Left forelimb (tissue), 1 donor: ENCODE results near the gene WDR20.
"Not testable (repeated sequence)": the region's sequence is repeated elsewhere in the genome, so short reads cannot be mapped to it uniquely, and the experiment has no call there.

Source experiments
- DNase-seq: peaks from one replicate; pipeline ENCODE4 v3.0.0-alpha.2; 2018; ENCODE audit warnings: low spot score

Gene WDR20, protein sequence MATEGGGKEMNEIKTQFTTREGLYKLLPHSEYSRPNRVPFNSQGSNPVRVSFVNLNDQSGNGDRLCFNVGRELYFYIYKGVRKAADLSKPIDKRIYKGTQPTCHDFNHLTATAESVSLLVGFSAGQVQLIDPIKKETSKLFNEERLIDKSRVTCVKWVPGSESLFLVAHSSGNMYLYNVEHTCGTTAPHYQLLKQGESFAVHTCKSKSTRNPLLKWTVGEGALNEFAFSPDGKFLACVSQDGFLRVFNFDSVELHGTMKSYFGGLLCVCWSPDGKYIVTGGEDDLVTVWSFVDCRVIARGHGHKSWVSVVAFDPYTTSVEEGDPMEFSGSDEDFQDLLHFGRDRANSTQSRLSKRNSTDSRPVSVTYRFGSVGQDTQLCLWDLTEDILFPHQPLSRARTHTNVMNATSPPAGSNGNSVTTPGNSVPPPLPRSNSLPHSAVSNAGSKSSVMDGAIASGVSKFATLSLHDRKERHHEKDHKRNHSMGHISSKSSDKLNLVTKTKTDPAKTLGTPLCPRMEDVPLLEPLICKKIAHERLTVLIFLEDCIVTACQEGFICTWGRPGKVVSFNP

DNA sequence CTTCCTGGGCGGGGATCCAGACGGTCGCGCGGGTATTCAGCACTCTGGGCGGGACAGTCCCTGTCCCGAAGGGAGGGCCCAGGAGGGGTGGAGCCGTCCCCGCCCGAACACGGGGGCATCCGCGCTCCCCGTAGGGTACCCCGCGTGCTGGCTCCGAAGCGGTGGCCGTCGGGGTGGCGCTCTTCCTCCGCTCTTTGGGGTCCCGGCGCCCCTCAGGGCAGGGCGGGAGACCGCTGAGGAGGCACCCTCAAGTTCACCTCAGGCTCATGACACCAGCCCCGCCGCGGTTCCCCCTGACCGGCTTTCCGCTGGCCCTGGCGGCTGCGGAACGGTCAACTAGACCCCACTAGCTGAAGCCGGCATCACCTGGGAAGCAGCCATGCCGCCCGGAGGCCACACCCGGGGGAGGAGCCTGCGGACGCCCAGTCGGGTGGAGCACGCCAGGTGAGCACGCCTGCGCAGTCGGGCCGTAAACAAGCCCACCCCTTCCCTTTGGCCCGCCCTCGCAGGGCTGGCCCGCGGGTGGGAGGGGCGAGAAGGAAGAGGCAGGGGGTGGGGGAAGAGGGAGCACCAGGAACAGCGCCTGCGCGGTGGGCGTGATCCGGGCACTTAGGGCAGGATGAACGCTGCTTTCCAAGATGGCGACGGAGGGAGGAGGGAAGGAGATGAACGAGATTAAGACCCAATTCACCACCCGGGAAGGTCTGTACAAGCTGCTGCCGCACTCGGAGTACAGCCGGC is at the start of gene WDR20:
TSS of gene WDR20 (plus strand) at position 612 of the 741 bp plus-strand sequence. CDS start at position 639, 27 bp downstream.
- DNase-seq = peak; percentile 98

DNA sequence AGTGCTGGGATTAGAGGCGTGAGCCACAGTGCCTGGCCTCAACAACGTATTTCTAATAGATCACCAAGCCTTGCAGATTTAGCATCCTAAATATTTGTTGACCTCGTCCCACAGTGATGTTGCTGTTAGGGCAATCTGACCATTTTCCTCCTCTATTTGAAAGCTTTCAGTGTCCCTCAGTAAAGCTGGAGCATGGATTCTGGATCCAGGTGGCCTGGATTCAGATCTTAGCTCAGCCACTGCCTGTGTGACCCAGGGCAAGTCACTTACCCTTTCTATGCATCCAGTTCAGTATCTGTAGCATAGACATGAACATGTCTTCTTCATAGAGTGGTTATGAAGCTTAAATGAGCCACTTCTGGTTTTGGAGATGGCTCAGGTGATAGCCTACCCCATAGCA is 49.0 kb upstream of the WDR20 start:
- no peak for DNase-seq

DNA sequence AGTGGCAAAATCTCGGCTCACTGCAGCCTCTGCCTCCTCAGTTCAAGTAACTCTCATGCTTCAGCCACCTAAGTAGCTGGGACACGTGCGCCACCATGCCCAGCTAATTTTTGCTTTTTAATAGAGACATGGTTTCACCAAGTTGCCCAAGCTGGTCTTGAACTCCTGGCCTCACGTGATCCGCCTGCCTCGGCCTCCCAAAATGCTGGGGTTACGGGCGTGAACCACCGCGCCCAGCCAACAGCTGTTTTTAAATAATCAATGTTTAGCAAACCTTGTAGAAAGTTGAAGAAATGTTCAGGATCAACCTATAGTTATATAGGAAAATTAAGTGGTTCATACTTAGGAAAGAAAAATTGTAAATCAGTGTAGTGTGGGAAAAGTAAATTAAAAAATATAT is 46.9 kb upstream of the WDR20 start:
- DNase-seq = no peak

DNA sequence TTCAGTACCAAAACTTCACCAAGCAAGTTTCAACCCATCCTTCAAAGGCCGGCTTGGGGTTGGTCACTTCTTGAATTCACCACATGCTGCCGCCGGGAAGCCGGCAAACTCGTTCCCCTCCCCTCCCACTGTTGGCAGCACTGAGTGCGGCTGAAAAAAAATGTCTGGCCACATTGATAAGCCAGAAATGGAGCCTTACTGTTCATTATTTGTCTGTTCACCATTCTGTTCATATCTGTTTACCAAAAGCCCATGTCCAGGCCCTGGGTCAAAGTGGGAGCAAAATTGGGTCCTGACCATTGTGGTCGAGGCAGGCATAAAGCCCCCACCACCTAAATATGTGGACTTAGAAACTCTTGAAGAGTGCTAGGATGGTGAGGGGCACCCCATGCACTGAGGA is 45.6 kb upstream of the WDR20 start:
- no peak for DNase-seq

DNA sequence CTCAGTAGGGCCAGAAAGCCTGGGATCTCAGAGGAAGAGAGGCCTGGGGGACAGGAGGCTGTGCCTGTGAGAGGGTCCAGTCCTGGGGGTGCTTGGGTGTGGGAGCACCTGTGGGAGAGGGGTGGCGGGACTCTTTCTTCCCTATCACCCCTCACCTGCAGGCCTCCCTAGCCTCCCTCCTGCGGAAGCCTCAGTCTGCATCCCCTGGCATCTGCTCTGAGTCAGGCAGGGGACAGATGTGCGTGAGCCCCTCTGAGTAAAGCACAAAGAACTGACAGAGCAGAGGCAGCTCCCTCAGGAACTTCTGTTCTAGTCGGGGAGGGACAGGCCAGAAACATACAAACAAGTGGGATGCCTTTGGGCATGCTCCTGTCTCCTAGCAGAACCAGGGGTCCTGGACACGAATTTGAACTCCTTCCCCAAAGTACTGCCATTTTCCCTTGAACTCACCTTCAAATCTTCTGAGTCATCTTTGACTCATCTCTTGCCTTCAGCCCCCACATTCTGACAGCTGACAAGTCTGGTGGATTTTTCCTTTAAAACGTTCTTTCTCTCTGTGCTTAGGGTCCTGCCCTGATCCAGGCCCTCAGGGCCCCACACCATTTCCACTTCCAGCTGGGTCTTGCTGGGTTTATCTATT is 44.3 kb upstream of the WDR20 start:
- no peak for DNase-seq

DNA sequence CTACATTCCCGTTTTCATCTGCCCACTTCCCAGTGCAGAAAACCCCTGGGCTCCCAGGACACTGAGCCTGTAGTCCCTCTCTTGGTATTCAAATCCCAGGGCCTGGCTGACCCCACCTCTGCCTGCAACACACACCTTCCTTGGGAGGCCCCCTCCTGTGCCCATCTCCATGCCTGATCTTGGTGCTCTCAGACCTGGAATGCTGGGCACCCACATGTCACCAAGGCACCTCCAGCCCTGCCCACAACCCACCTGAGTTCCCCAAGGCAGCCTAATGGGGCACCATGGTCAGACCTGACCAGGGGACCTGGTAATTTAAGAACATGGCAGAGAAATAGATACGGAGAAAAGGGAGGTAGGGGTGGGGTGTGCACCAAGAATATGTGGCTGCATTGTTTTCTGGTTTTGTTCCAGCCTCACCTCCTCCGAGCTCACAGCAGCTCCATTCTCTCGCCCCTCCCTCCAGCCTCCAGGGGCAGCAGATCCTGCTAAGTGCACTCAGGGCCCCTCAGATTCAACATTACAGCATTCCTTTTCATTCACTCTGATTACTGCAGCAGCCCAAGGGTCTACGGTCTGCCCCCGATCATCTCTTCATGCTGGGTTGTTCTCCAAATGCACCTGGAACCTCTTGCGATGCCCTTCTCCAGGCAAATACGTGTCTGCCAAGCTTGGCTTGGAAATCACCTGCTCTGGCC is 43.7 kb upstream of the WDR20 start:
- no peak for DNase-seq

DNA sequence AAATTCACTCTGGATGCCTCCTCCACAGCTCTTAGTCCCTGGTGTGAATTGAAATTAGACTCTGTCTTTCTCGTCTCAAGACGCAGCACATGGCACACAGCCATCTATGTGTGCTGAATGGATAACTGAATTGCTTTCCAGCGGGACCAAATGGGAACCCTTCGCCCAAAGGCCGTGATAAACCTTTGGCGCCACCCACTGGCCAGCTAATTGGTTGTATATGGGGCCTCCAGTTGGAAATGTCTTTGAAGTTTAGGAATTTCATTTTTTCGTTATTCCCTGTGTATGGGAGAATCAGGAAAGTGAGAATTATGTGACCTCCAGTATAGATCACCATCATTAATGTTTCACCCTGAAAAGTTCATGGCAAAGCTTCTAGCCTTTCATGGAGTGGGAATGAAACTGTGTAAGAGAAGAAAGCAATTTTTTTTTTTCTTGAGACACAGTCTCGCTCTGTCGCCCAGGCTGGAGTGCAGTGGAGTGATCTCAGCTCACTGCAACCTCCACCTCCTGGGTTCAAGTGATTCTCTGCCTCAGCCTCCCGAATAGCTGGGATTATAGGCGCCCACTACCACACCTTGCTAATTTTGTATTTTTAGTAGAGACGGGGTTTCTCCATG is 43.0 kb upstream of the WDR20 start:
- DNase-seq = peak; percentile 86

DNA sequence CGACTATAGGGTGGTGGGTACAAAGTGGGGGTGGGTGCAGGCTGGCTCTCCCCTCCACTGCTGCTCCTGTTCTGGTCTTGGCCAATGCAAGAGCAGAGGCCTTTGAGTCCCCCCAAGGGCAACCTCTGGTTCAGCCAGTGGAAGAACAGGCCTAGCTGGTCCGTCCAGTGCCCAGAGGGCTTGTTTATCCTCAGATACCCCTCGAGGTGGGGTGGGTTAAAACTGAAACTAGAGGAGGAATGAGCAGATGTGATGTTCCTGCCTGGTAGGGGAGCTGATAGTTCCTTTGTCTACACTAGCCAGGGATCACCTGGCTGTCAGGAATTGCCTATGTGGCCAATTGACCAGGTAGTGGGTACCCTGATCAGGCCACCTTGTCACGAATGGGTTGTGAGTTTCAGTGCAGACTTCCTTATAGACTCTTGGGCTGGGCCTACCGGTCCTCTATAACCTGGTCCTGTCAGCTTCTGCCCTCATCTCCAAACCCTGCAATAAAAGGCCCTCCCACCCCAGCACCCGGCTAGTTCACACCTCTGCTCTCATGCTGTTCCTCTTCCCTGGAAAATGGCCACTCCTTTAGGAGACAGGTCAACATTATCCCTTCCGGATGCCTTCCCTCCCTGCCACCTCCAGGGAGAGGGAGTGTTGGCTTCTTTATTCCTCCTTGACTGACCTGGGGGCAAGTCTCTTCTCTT is 42.1 kb upstream of the WDR20 start:
- no peak for DNase-seq

DNA sequence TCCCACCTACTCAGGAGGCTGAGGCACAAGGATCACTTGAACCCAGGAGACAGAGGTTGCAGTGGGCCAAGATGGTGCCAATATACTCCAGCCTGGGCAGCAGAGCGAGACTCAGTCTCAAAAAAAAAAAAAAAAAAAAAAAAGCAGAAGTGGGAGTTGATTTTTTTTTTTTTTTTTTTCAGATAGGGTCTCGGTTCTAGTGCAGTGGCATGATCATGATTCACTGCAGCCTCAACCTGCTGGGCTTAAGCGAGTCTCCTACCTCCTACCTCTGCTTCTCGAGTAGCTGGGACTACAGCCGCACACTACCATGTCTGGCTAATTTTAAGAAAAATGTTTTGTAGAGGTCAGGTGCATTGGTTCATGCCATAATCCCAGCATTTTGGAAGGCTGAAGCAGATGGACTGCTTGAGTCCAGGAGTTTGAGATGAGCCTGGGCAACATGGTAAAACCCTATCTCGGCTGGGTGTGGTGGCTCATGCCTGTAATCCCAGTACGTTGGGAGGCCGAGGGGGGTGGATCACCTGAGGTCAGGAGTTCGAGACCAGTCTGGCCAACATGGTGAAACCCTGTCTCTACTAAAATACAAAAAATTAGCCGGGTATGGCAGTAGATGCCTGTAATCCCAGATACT is 36.5 kb upstream of the WDR20 start:
- DNase-seq = no peak

DNA sequence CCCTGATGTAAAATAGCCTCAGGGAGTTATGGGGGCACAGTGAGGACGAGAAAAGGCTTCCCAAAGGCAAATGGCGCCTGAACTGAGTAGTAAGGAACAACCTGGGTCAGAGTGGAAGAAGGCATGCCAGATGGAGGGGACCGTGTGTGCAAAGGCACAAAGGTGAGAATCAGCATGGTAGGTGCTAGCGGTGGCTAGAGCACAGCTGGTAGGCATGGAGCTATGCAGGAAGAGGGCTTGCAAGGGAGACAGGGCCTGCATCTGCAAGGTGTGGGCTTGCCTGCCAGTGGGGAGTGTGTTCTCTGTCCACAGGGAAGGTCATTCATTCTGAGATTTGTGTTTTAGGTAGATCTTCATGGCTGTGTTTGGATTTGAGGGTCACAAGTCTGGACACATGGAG is 34.3 kb upstream of the WDR20 start:
- DNase-seq = no peak

DNA sequence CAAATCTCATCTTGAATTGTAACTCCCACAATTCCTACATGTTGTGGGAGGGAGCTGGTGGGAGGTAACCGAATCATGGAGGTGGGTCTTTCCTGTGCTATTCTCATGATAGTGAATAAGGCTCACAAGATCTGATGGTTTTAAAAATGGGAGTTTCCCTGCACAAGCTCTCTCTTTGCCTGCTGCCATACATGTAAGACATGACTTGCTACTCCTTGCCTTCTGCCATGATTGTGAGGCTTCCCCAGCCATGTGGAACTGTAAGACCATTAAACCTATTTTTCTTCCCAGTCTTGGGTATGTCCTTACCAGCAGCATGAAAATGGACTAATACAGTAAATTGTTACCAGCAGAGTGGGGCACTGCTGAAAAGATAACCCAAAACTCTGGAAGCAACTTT is 30.4 kb upstream of the WDR20 start:
- not testable (repeated sequence) for DNase-seq

DNA sequence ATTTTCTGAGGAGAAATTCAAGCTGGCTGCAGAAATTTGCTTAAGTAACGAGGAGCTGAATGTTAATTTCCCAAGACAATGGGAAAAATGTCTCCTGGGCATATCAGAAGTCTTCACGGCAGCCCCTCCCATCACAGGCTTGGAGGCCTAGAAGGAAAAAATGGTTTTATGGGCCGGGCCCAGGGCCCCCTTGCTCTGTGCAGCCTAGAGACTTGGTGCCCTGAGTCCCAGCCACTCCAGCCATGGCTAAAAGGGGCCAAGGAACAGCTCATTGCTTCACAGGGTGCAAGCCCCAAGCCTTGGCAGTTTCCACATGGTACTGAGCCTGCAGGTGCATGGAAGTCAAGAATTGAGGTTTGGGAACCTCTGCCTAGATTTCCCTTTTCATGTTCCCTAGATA is 28.6 kb upstream of the WDR20 start:
- DNase-seq = no peak

DNA sequence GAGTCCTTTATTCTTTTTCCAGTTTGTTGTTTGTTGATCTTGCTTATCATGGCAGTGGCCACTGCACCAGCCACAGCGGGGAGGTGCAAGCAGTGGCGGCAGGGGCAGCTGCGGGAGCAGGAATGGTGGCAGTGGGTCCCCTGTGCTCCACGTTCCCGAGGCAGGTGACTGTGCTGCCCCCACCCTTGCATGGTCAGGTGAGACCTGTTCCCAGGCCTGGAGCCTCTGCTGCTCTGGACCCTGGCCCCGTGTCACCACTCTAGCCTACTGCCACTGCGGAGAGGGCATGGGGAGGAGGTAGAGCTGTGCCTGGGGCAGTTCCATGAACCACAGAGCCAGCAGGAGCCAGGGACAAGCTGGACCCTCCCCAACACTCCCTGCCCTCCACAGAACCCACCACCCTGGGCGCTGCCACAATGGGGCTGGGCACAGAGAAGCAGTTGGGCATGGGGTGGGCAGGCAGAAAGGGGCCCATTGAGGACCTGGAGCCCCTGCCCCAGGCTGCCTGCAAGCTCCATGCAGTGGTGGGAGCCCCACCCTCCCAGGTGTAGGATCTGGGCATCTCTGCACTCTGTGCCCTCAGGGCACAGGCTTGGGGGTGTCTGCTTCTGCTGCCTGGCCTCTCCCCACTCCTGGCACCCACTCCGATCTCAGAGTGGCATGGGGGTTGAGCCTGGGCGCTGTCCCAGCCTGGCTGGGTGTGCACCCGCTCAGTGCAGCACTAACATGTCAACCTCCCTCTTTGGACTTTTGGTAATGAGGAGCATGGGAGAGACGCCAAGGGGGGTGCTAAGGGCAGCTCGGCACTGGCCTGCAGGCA is 23.1 kb upstream of the WDR20 start:
- DNase-seq = no peak

DNA sequence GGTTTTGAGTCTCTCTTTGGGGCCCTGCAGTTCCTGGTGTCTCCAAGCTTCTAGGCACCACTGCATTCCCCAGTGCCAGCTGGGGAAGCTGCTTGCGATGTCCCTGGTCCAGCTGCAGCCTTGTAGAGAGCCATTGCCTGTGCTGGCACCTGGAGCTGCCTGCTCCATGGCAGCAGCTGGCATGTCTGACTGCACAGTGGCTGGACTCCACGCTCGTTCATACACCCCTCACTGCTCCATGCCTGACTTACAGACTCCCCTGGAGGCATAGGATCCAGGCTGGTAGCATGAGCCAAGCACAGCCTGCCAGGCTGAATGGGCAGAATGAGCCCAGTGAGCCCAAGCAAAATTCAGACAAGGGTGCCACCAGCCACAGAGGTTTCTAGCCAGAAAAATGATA is 21.8 kb upstream of the WDR20 start:
- DNase-seq = no peak

DNA sequence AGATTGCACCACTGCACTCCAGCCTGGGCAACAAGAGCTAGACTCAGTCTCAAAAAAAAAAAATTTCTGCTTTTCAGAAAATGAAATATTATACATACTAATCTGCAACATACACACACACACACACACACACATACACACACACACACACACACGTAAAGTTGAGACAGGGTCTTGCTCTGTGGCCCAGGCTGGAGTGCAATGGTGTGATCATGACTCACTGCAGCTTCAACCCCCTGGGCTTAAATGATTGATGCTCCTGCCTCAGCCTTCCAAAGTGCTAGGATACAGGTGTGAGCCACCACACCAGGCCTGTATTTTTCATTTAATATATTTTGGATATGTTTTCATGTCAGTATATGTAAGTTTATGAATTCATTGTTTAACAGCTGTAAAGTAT is 18.8 kb upstream of the WDR20 start:
- no peak for DNase-seq

DNA sequence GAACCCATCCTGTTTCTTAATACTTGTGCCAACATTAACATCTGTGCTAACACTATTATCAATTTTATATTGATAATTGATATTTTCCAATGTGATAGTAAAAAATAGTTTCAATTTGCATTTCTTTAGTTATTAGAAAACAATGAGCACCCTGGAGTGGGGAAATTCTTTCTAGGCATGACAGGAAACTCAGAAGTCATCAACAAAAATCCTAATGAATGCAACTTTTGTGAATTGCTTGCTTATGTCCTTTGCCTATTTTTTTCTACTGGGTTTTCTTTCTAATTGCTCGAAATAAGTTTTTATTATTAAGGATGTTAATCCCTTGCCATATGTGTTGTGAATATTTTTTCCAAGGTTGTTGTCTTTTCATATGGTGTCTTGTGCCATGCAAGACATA is 18.1 kb upstream of the WDR20 start:
- no peak for DNase-seq

DNA sequence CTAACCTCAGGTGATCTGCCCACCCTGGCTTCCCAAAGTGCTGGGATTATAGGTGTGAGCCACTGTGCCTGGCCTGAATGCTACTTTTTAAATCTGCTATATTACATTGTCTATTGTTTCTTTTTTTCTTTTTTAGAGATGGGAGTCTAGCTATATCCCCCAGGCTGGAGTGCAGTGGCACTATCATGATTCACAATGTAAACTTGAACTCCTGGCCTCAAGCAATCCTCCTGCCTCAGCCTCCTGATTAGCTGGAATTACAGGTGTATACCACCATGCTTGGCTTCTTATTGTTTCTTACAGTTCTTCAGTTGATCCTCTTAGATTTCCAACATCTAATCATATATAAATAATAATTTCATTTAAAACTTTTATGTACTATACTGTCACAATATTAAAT is 15.3 kb upstream of the WDR20 start:
- DNase-seq = no peak

DNA sequence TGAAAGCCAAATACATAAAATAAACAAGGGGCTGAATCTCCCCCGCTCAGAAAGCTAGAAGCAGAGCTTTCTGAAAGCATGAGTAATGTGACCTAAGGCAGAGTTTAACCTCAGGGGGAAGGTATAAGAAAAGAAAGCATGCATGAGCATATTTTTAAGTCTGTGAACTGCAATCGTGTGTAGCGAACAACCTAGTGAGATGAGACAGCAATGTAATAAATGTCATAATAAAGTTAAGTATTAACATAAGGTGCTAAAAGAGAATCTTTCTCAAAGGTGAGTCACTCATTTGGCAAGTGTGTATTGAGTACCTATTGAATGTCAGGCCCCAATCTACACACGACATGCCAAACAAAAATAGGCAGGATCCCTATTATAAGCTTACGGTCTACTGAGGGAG is 14.2 kb upstream of the WDR20 start:
- no peak for DNase-seq

DNA sequence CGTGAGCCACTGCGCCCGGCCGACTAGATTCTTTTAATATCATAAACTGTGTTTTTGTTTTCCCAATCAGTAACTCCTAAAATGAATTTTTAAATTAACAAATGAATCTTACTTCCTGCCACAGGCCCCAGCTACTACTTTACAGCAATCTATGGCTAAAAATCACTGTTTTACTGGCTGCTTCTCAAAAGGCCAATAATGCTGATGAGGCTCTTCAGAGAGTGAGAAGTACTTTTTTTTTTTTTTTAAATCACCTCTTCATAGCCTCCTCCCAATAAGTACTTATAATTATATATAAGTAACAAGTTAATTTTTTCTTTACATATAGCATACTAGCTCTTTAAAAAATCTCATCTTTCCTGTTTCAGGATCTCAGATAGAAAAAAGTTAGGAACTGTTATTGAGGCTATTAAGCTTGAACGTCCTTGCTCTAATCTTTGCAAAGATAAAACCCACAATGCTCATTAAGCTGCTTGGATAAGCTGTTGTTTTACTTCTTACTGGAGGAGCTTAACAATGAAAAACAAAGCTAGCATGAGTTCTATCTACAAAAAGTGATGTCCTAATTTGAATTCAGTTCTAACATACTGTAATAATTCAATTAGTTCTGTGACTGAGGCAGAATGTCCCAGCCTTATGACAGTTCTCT is 12.8 kb upstream of the WDR20 start:
- no peak for DNase-seq
